Stromal cell of bone marrow (primary cell): ENCODE data around the gene EHMT1.
"Not testable (repeated sequence)": the region's sequence is repeated elsewhere in the genome, so short reads cannot be mapped to it uniquely, and the experiment has no call there.

Experiments
- DNase-seq: peaks from one replicate; pipeline ENCODE4 v3.0.0-alpha.2; 2012; ENCODE audit warnings: low read depth

The EHMT1 gene

GRCh38 chr9:137590469-137591383 lies 28.1 kb upstream of the EHMT1 start, which contains the start of gene ZMYND19:
Gene ZMYND19, minus strand, starts transcription at chr9:137590512. Its CDS starts 249 bp downstream, at chr9:137590263.
- DNase-seq, result peak; percentile 71

- DNase-seq, result no peak
Measured at GRCh38 chr9:137592767-137593166, 26.0 kb upstream of the EHMT1 start.

- DNase-seq, result no peak
Measured at GRCh38 chr9:137593176-137593575, 25.6 kb upstream of the EHMT1 start.

- DNase-seq, result not testable (repeated sequence)
Measured at GRCh38 chr9:137596577-137596976, 22.2 kb upstream of the EHMT1 start.

- no peak for DNase-seq
Measured at GRCh38 chr9:137598943-137599342, 19.9 kb upstream of the EHMT1 start.

- DNase-seq, result no peak
Measured at GRCh38 chr9:137602661-137603060, 16.1 kb upstream of the EHMT1 start.

GRCh38 chr9:137603879-137604278 lies 14.9 kb upstream of the EHMT1 start:
- no peak for DNase-seq

- DNase-seq, result no peak
Measured at GRCh38 chr9:137604345-137605086, 14.3 kb upstream of the EHMT1 start.

- peak; percentile 70 for DNase-seq
Measured at GRCh38 chr9:137605121-137606004, 13.4 kb upstream of the EHMT1 start, which contains the start of gene ARRDC1. Gene ARRDC1, plus strand, starts transcription at chr9:137605686. Its CDS starts 32 bp downstream, at chr9:137605718.

- no peak for DNase-seq
Measured at GRCh38 chr9:137606005-137606621, 12.7 kb upstream of the EHMT1 start.

GRCh38 chr9:137606734-137607138 lies 12.1 kb upstream of the EHMT1 start:
- no peak for DNase-seq

GRCh38 chr9:137607141-137607857 lies 11.5 kb upstream of the EHMT1 start:
- DNase-seq, result no peak

- DNase-seq, result no peak
Measured at GRCh38 chr9:137610944-137611343, 7.9 kb upstream of the EHMT1 start.

GRCh38 chr9:137611623-137612609 lies 6.9 kb upstream of the EHMT1 start:
- DNase-seq, result no peak

GRCh38 chr9:137612741-137613142 lies 6.1 kb upstream of the EHMT1 start:
- DNase-seq, result no peak

- DNase-seq, result no peak
Measured at GRCh38 chr9:137613259-137613658, 5.5 kb upstream of the EHMT1 start.

- no peak for DNase-seq
Measured at GRCh38 chr9:137613738-137614523, 4.9 kb upstream of the EHMT1 start.

- DNase-seq, result no peak
Measured at GRCh38 chr9:137614631-137615386, 4.0 kb upstream of the EHMT1 start.
